ENCODE measurements around the gene PIGV. TPM values are rescaled to one million over a fixed set of nuclear protein-coding genes. Genes with fewer than 3 reads are reported as not detected.

The PIGV gene
- total RNA-seq, 1 experiment from 2014 or later, result 13.2 TPM

DNA sequence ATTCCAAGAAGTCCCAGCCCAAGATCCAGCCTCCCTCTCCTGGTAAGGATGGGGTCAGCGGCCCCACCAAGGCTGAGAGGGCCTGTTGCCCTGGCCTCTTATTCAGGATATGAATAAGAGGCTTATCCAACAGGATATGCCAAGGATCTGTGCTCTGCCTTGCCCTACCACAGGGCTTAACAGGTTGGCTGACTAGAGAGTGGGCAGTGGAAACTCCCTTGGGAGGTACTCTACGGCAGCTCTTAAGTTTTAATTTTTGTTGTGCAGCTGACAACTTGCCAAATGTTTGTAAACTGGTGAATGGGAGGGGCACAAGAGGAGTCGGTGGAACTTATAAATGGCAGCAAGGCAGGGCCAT is 16.5 kb upstream of the PIGV start:
- TF ChIP-seq, protein P1, sequence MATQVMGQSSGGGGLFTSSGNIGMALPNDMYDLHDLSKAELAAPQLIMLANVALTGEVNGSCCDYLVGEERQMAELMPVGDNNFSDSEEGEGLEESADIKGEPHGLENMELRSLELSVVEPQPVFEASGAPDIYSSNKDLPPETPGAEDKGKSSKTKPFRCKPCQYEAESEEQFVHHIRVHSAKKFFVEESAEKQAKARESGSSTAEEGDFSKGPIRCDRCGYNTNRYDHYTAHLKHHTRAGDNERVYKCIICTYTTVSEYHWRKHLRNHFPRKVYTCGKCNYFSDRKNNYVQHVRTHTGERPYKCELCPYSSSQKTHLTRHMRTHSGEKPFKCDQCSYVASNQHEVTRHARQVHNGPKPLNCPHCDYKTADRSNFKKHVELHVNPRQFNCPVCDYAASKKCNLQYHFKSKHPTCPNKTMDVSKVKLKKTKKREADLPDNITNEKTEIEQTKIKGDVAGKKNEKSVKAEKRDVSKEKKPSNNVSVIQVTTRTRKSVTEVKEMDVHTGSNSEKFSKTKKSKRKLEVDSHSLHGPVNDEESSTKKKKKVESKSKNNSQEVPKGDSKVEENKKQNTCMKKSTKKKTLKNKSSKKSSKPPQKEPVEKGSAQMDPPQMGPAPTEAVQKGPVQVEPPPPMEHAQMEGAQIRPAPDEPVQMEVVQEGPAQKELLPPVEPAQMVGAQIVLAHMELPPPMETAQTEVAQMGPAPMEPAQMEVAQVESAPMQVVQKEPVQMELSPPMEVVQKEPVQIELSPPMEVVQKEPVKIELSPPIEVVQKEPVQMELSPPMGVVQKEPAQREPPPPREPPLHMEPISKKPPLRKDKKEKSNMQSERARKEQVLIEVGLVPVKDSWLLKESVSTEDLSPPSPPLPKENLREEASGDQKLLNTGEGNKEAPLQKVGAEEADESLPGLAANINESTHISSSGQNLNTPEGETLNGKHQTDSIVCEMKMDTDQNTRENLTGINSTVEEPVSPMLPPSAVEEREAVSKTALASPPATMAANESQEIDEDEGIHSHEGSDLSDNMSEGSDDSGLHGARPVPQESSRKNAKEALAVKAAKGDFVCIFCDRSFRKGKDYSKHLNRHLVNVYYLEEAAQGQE (IDR thresholded peaks at IDR 0.05; ENCODE audit: low read depth), result no peak
- TF ChIP-seq SRF (IDR thresholded peaks at IDR 0.05; ENCODE audit: low read depth), result no peak
- TF ChIP-seq CEBPB (IDR thresholded peaks at IDR 0.05; ENCODE audit: low read depth), result no peak
- TF ChIP-seq ZNF274 (IDR thresholded peaks at IDR 0.05; ENCODE audit: low read depth, low read length), result no peak
- TF ChIP-seq, protein P2, sequence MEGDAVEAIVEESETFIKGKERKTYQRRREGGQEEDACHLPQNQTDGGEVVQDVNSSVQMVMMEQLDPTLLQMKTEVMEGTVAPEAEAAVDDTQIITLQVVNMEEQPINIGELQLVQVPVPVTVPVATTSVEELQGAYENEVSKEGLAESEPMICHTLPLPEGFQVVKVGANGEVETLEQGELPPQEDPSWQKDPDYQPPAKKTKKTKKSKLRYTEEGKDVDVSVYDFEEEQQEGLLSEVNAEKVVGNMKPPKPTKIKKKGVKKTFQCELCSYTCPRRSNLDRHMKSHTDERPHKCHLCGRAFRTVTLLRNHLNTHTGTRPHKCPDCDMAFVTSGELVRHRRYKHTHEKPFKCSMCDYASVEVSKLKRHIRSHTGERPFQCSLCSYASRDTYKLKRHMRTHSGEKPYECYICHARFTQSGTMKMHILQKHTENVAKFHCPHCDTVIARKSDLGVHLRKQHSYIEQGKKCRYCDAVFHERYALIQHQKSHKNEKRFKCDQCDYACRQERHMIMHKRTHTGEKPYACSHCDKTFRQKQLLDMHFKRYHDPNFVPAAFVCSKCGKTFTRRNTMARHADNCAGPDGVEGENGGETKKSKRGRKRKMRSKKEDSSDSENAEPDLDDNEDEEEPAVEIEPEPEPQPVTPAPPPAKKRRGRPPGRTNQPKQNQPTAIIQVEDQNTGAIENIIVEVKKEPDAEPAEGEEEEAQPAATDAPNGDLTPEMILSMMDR (IDR thresholded peaks at IDR 0.05 in 2 of 3, conservative IDR thresholded peaks at IDR 0.05 in 1 of 3; ENCODE audit: borderline replicate concordance in 1 of 3, insufficient read depth in 1 of 3, low read depth in 2 of 3, low read length in 2 of 3), result no peak
- no peak; the same call in 1 of the 2 replicates for TF ChIP-seq EGR1 (IDR thresholded peaks at IDR 0.05; ENCODE audit: low read depth)
- TF ChIP-seq, protein P3, sequence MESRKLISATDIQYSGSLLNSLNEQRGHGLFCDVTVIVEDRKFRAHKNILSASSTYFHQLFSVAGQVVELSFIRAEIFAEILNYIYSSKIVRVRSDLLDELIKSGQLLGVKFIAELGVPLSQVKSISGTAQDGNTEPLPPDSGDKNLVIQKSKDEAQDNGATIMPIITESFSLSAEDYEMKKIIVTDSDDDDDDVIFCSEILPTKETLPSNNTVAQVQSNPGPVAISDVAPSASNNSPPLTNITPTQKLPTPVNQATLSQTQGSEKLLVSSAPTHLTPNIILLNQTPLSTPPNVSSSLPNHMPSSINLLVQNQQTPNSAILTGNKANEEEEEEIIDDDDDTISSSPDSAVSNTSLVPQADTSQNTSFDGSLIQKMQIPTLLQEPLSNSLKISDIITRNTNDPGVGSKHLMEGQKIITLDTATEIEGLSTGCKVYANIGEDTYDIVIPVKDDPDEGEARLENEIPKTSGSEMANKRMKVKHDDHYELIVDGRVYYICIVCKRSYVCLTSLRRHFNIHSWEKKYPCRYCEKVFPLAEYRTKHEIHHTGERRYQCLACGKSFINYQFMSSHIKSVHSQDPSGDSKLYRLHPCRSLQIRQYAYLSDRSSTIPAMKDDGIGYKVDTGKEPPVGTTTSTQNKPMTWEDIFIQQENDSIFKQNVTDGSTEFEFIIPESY (IDR thresholded peaks at IDR 0.05; ENCODE audit: extremely low read depth, insufficient replicate concordance, low read length), result no peak
- TF ChIP-seq YY1 (IDR thresholded peaks at IDR 0.05; ENCODE audit: extremely low read depth, insufficient replicate concordance, low read depth, low read length), result no peak
- TF ChIP-seq FOSL1 (IDR thresholded peaks at IDR 0.05; ENCODE audit: low read depth), result no peak
- TF ChIP-seq, protein P4, sequence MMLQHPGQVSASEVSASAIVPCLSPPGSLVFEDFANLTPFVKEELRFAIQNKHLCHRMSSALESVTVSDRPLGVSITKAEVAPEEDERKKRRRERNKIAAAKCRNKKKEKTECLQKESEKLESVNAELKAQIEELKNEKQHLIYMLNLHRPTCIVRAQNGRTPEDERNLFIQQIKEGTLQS (IDR thresholded peaks at IDR 0.05), result no peak
- TF ChIP-seq, protein P5, sequence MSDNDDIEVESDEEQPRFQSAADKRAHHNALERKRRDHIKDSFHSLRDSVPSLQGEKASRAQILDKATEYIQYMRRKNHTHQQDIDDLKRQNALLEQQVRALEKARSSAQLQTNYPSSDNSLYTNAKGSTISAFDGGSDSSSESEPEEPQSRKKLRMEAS (IDR thresholded peaks at IDR 0.05), result no peak
- TF ChIP-seq JUND (IDR thresholded peaks at IDR 0.05), result no peak
- TF ChIP-seq POLR2A (IDR thresholded peaks at IDR 0.05; ENCODE audit: borderline replicate concordance, extremely low read depth, insufficient read depth, insufficient read length), result no peak
- no peak for TF ChIP-seq EZH2 (IDR thresholded peaks at IDR 0.05)
- TF ChIP-seq TCF7L2 (IDR thresholded peaks at IDR 0.05; ENCODE audit: borderline replicate concordance, extremely low read depth, insufficient read depth, insufficient read length), result no peak
- no peak for TF ChIP-seq SIN3A (IDR thresholded peaks at IDR 0.05; ENCODE audit: low read depth)
- H3K9me3 ChIP-seq (ENCODE audit: control insufficient read depth in 1 of 2, insufficient read depth in 1 of 2, low read depth in 1 of 2, low read length in 2 of 2), result no peaks in the 10 kb centered on the region
- H3K9ac ChIP-seq (ENCODE audit: low read length), result peak overlapping the region; percentile 33; the same call in 1 of the 2 replicates
- RAD21 ChIA-PET (ENCODE audit: low non-redundant PET in 1 of 2, low total read pairs in 2 of 2, uncharacterized antibody in 2 of 2, unreplicated experiment in 2 of 2), result interaction anchor here in 1 of 2 experiments (1.3 kb wide), 1 partner anchor 18 kb away, joined by 3 read pairs; no protein-coding TSS in a partner anchor
- intact Hi-C loops (cut with micrococcal nuclease), result loop anchor here (5.0 kb wide), 1 partner anchor 44 kb away; no protein-coding TSS in a partner anchor
- H3K9me2 ChIP-seq (ENCODE audit: insufficient read depth), result no peaks in the 10 kb centered on the region
- no peaks in the 10 kb centered on the region for H4K20me1 ChIP-seq (ENCODE audit: insufficient read depth)
- no TSS peak for BruUV-seq (replicated peaks)
- H3K4me2 ChIP-seq (ENCODE audit: low read length), result peak overlapping the region; percentile 58
- CTCF ChIA-PET, result interaction anchor here (1.6 kb wide), 1 partner anchor 18 kb away, joined by 5 read pairs; no protein-coding TSS in a partner anchor
- peaks cover 5% of the 10 kb centered on the region; the same call in 1 of the 2 replicates for H3K79me2 ChIP-seq (ENCODE audit: insufficient read depth, low read length)
- no peaks in the 10 kb centered on the region for H3K27me3 ChIP-seq (ENCODE audit: insufficient read depth, low read length)
- H2AFZ ChIP-seq (ENCODE audit: low read depth, low read length, poor library complexity, severe bottlenecking), result no peak overlapping the region
- peaks cover 64 to 83% of the 10 kb centered on the region in 2 experiments for H3K36me3 ChIP-seq (ENCODE audit: control insufficient read depth in 1 of 2, insufficient read depth in 2 of 2, low read length in 2 of 2)
- ATAC-seq (peak; percentile 46), DNase-seq (ENCODE audit: low read depth, low spot score) (no peak)
- POLR2A ChIA-PET, result interaction anchor here (1.0 to 2.1 kb wide), 4 partner anchors 17 to 148 kb away, joined by 3 to 13 read pairs (median 4); partner anchors contain the start of gene PIGV
- H3K4me1 ChIP-seq (ENCODE audit: control insufficient read depth in 1 of 2, insufficient read depth in 2 of 2, low read length in 2 of 2), result peaks cover 21 to 59% of the 10 kb centered on the region in 2 experiments
- H3K4me3 ChIP-seq (replicated peaks in 1 of 2; ENCODE audit: low read depth in 1 of 2, low read length in 2 of 2), result peak overlapping the region in 1 of 2 experiments; percentile 26; a peak in 2 of 4 replicates
- H3K27ac ChIP-seq (ENCODE audit: low read depth, low read length), result peak overlapping the region; percentile 52

Measured in HCT116 (cell line).